HG03025 (cell line): ENCODE data around the gene RGS3.
"Not testable (repeated sequence)": the region's sequence is repeated elsewhere in the genome, so short reads cannot be mapped to it uniquely, and the experiment has no call there.

Source experiments
- ATAC-seq: cut with Tn5 transposase; IDR thresholded peaks from one replicate; pipeline ENCODE4 v1.9.1; 2021; ENCODE audit warnings: mild to moderate bottlenecking, moderate library complexity; ENCODE audit not compliant: unreplicated experiment, low FRiP score

RGS3 gene

DNA sequence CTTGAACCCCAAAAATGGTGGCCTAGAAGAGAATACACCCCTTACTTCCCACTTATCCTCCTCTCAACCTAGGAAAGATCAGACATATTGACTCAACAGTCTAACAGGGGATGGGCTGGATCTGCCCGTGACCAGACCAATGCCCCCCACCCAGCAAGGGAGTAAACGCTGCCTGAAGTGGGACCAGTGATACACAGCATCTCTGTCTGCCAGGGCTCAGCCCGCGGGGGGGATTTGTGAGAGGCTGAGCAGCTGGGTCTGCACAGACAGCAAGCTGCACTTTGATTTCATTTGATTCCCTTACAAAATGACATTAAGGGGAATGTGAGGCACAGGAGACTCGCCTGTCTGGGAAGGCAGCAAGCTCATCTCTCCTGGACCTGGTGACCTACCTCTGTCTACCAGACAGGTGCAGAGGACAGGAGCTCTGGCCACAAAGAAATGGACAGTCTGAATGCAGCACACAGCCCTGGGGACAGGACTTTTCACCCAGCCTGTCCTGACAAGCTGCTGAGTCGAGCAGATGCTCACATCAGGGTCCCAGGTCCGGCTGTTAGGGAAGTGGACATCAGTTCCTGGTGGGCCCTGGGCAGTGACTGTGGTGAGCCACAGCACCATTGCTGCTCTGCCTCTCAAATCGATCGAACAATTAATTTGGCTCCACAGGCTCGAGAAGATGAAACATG, 79.9 kb downstream of the RGS3 start:
- no peak for ATAC-seq

- ATAC-seq = no peak
These were observed 80.4 kb downstream of the RGS3 start for GRCh38 chr9:113543982-113544303.

DNA sequence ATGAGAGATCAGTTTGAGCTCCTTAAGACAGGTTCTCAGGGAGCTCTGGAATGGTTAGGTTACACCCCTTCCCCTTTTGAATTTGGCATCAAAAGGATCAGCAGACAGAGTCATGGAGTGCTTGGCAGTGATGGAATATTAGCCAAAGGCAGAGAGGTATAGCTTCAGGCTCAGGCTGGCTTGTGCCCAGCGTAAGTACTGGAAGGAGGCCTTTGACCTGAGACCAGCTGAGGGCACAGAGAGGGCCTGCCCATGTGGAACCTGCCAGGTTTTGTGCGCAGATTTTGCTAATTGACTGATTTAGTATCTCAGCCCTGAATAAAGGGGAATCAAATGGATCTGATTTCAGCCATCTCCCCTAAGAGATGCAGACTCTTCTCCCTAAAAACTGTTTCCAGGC, 81.5 kb downstream of the RGS3 start:
- ATAC-seq = no peak

GRCh38 chr9:113546566-113546965, 83.0 kb downstream of the RGS3 start:
- no peak for ATAC-seq

DNA sequence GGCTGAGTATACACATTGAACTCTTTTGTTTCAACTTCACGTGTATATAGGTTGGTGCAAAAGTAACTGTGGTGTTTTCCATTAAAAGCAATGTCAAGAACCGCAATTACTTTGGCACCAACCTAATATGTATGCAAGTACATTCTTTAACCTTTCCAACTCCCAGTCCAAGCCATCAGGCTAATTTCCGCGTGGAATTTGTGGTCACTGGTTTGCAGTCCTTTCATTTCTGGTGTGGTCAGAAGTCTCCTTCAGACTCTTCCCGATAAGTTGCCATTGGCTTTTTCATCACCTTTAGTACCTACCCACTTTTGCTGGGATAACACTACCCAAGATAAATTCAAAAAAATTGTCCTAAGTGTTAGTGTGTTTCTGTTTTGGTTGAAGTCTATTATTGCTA, 84.0 kb downstream of the RGS3 start:
- ATAC-seq = no peak

DNA sequence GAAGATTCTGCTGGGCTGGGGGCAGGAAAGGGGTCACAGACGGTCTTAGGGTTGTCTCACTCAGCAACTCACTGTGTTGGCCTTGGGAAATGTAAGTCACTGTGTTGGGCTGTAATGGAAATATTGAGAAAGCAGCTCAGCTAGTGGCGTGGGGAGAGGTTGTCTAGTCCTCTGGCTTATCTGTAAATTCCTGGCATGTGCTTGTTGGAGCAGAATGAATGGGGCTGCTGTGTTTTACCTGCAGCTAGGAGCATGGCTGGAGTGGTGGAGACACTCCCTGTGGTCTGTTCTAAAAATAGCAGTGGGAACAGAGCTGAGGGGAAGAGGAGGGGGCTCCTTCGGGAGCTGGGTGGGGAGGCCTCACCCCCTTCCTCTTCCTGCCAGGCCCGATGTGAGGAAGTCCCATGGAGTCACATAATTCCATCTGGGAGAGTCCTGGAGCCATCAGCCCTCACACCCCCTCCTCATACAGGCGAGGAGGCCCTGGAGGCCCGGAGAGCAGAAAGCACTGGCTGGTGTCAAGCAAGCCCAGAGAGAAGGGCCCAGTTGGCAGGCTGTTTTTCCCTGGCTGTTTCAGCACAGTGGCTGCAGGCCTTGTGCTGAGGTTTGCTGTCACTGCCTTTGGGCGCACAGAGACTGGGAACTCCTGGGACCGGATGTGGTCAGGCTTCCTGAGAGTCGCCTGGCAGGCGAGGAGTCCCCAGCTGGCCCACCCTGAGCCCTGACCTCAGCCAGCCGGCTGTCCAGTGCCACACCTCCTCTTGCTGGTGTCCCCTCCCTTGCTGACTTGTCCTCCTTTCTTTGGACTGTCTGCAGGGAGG, 84.9 kb downstream of the RGS3 start:
- no peak for ATAC-seq

GRCh38 chr9:113549892-113550291, 86.4 kb downstream of the RGS3 start:
- not testable (repeated sequence) for ATAC-seq

- no peak for ATAC-seq
These were observed 93.5 kb downstream of the RGS3 start for GRCh38 chr9:113556877-113557593.

DNA sequence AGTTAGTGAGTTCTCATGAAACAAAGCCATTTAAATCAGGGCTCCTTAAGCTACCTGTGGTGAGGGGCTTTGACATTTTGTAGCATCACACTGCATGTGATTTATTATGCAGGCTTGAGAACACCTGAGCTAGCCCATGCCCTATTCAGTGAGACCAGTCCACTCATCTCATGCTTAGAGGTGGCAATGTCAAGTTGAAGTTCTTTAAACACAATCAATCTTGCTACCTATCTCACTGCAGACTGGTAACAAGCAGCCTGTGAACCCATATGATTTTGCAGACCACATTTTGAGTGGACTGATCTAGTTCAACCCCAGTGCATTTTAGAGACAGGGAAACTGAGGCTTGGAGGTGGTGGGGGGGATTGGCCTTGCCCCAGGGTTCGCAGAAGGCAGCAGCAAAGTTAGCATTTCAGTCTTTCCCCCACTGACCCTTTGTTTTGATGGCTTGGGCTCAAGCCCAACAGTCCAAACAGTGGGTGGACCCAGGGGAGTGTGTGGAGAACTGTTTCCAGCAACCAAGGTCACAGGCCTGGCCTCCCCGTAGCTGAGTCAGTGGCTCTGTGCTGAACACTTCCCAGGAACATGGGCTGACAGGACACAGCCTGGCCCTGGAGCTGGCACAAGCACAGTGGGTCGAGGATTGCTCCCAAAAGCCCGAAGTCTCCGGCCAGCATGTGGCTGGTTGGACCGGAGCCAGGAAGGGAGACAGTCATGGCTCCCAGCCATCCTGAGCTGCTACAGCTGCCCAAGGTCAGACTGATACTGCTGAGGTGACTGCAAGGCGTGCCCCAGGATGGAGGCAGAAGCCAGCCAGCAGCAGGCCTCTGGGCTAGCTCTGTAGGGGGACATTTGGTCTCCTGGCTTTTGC, 95.3 kb downstream of the RGS3 start:
- ATAC-seq = no peak

GRCh38 chr9:113559834-113560800, 96.6 kb downstream of the RGS3 start:
- ATAC-seq = no peak

DNA sequence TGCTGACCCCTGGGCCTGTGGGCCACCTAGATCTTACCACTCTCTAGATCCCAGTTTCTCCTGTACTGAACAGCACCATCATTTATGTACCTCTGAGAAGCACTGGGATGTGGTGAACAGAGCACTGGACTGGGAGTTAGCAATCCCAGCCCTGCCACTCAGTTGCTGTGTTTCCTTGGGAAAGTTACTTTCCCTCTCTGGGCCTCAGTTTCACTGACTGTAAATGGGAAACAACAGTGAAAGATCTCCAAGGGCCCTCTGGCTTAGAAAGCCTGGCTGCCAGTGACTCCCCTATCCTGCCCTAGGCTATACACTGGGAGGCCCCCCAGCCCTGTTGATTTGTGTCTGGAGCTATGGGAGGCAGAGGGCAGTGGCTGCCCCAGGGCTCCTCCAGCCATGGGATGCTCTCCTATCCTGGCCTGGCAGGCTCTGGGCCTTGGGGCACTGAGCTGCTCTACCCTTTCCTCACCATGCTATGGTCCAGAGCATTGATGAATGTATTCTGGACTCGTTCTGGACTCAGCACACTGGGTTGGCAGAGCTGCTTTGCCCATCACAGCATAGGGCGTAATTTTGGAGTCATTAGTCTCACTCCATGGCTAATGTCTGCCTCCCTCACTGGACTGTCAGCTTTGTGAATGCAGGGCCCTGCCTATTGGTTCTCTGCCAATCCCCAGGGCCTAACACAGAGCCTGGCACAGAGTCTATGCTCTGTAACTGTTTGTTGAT, 99.3 kb downstream of the RGS3 start:
- no peak for ATAC-seq

DNA sequence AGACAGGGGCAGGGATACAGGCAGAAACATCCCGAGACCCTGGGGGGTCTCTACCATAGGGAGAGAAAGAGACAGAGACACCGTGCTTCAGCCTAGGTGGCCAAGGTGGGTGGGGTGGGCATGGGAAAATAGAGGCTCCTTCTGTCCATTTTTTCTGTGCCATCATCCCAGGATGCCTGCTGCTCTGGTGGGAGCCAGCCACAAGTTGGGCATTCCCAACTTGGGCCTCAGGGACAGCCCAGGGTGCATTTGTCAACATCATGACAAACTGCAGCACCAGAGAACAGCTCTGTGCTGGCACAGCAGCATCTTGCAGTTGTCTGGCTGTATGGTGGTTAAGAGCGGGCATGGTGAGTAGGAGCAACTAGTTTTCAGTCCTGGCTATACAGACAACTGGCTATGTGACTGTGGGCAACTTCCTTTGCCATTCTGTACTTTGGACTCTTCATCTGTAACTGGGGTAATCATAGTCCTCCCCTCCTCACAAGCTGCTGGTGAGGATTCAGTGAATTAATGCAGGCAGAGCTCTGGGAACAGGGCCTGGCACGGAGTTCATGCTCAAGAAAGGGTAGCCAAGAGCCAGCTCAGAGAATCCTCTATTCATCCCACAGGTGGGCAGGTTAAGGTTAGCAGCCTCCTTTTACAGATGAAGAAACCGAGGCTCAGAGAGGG, 100.4 kb downstream of the RGS3 start:
- no peak for ATAC-seq

DNA sequence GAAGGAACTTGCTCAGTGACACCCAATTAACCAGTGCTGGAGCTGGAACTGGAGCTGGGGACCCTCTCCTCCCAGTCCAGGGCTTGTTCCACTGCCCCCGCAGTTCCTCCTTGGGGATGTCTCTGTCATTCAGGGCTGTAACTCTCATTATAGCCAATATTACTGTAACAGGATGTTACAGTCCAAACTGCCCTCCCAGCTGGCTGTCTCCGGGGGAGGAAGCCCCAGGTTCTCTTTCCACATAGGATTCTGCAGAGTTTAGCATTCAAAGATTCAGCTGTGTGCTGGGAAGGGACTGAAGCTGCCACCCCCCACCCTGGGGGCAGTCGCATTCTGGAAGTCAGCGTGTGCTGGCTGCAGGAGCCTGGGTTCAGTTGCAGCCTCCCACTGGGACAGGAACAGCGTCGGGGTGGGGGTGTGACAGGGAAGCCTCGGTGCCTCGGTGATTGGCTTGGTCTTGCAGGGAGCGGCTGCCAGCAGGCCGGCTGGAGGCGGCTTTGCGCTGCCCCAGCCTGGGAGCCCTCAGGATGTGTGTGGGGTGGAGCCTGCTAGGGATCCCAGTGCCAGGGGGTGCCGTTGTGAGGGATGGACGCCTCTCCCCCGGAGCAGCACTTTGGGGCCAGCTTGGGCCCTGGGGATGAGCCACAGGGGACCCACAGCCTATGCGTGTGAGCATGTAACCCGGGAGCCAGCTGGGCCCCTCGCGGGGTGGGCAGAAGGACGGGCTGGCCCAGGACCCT, 101.1 kb downstream of the RGS3 start:
- ATAC-seq = peak; percentile 9

- no peak for ATAC-seq
These were observed 102.6 kb downstream of the RGS3 start for GRCh38 chr9:113566016-113566711.

DNA sequence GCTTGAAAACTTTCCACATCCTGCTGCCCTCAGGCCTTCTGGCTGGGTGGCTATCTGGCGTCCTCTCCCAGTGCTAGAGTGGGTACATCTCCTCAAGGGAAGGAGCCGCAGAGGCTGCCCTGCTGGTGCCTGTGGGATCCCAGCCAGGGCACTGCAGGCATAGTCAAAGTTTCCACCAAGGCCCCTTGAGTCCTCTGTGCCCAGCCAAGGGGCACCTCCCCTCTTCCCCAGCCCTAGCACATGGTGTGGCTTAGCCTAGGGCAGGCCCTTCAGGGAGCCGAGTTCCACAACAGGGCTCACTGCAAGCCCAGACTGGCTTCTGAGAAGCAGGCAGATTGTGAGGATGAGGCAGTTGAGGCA, 103.2 kb downstream of the RGS3 start:
- no peak for ATAC-seq

- ATAC-seq = no peak
These were observed 104.0 kb downstream of the RGS3 start for GRCh38 chr9:113567361-113568080.

- ATAC-seq = no peak
These were observed 104.5 kb downstream of the RGS3 start for GRCh38 chr9:113568081-113568435.
